Endodermal cell (in vitro differentiated cells): Measurements from ENCODE around the gene CTLA4. TPM values are rescaled to one million over a fixed set of nuclear protein-coding genes. Genes with fewer than 3 reads are reported as not detected.

ENCODE experiments used
- DNase-seq: peaks from one replicate; pipeline ENCODE4 v3.0.0-alpha.2; 2017
- H3K27ac ChIP-seq: 2 replicates; pipeline ENCODE4 v1.5.1; 2013; ENCODE audit warnings: mild to moderate bottlenecking, low read depth, low read length, moderate library complexity
- H3K27me3 ChIP-seq: 2 replicates; pipeline ENCODE4 v1.6.1; 2013; ENCODE audit warnings: mild to moderate bottlenecking, low read length, moderate library complexity; ENCODE audit not compliant: insufficient read depth, control insufficient read depth, poor library complexity, severe bottlenecking
- H3K36me3 ChIP-seq: 2 replicates; pipeline ENCODE4 v1.7.0; 2013; ENCODE audit warnings: mild to moderate bottlenecking, low read length, moderate library complexity; ENCODE audit not compliant: control insufficient read depth, insufficient read depth
- H3K4me1 ChIP-seq: one replicate; pipeline ENCODE4 v1.7.0; 2013; ENCODE audit warnings: low read length; ENCODE audit not compliant: control insufficient read depth, insufficient read depth
- H3K4me3 ChIP-seq: 2 replicates; pipeline ENCODE4 v1.5.1; 2013; ENCODE audit warnings: mild to moderate bottlenecking, low read length, moderate library complexity
- H3K9ac ChIP-seq: 2 replicates; pipeline ENCODE4 v1.6.1; 2013; ENCODE audit warnings: mild to moderate bottlenecking, low read length, moderate library complexity; ENCODE audit not compliant: poor library complexity, severe bottlenecking; ENCODE audit errors: extremely low read depth
- H3K9me3 ChIP-seq: 2 replicates; pipeline ENCODE4 v1.6.1; 2013; ENCODE audit warnings: mild to moderate bottlenecking, low read length, moderate library complexity; ENCODE audit not compliant: control insufficient read depth
- H3K27ac Mint-ChIP-seq: 2 replicates; pipeline ENCODE4 v1.8.0; 2020; ENCODE audit warnings: mixed read lengths
- H3K27me3 Mint-ChIP-seq: 2 replicates; pipeline ENCODE4 v1.8.0; 2021; ENCODE audit warnings: mild to moderate bottlenecking, mixed read lengths; ENCODE audit not compliant: insufficient read depth
- H3K36me3 Mint-ChIP-seq: 2 replicates; pipeline ENCODE4 v1.8.0; 2020; ENCODE audit warnings: low read depth, mixed read lengths
- H3K4me1 Mint-ChIP-seq: 2 replicates; pipeline ENCODE4 v1.8.0; 2020; ENCODE audit warnings: mixed read lengths
- H3K4me3 Mint-ChIP-seq: 2 replicates; pipeline ENCODE4 v1.8.0; 2020; ENCODE audit warnings: mild to moderate bottlenecking, moderate library complexity, mixed read lengths
- H3K9me3 Mint-ChIP-seq: 2 replicates; pipeline ENCODE4 v1.8.0; 2020; ENCODE audit warnings: mild to moderate bottlenecking, mixed read lengths
- WGBS, 2 experiments: methylation state at CpG; one replicate each; pipeline versions ENCODE4 v1.1.5 to v1.1.7; 2013; ENCODE audit warnings: missing lambda C conversion rate in 2 of 2, mixed read lengths in 1 of 2; ENCODE audit not compliant: insufficient coverage in 1 of 2, insufficient read length in 1 of 2; 5-methylcytosine and 5-hydroxymethylcytosine counted together
- total RNA-seq, 2 donors: library from RNA; stranded (reverse); fragmentation: NEBNext Ultra II Directional in 1 of 2; extraction: Animal tissue kit (Norgen Biotek cat#: 25700) in 1 of 2; gene quantifications; 2 replicates in 1 of 2; 3 replicates in 1 of 2; pipeline ENCODE4 v1.2.1, GENCODE V29; 2021
- TF ChIP-seq, protein P1 (sequence below): fragments of 200-600 bp; sonication (generic); conservative IDR thresholded peaks from 2 replicates; pipeline ENCODE4 v1.5.0; 2021; ENCODE audit warnings: antibody characterized with exemption, mild to moderate bottlenecking

The CTLA4 gene
- total RNA-seq, 2 donors from 2014 or later, result not detected

- H3K27ac ChIP-seq, result no peak overlapping the region
These were observed 41.8 kb downstream of the CTLA4 start for GRCh38 chr2:203909261-203909967.

GRCh38 chr2:203909974-203910373 is 42.4 kb downstream of the CTLA4 start:
- WGBS, 2 experiments, result 94% methylated on average over 4 of the region's 5 CpGs
- TF ChIP-seq, protein P1, sequence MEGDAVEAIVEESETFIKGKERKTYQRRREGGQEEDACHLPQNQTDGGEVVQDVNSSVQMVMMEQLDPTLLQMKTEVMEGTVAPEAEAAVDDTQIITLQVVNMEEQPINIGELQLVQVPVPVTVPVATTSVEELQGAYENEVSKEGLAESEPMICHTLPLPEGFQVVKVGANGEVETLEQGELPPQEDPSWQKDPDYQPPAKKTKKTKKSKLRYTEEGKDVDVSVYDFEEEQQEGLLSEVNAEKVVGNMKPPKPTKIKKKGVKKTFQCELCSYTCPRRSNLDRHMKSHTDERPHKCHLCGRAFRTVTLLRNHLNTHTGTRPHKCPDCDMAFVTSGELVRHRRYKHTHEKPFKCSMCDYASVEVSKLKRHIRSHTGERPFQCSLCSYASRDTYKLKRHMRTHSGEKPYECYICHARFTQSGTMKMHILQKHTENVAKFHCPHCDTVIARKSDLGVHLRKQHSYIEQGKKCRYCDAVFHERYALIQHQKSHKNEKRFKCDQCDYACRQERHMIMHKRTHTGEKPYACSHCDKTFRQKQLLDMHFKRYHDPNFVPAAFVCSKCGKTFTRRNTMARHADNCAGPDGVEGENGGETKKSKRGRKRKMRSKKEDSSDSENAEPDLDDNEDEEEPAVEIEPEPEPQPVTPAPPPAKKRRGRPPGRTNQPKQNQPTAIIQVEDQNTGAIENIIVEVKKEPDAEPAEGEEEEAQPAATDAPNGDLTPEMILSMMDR, result no peak
- Mint-ChIP-seq H3K27ac (no peak overlapping the region), H3K36me3 (no peaks in the 10 kb centered on the region), H3K4me1 (peaks cover 4% of the 10 kb centered on the region), H3K9me3 (no peaks in the 10 kb centered on the region), H3K4me3 (no peak overlapping the region), H3K27me3 (no peaks in the 10 kb centered on the region)
- H3K4me1 ChIP-seq, result peaks cover 3% of the 10 kb centered on the region
- no peak for DNase-seq
- no peaks in the 10 kb centered on the region for H3K27me3 ChIP-seq
- no peaks in the 10 kb centered on the region for H3K9me3 ChIP-seq
- H3K4me3 ChIP-seq, result no peak overlapping the region
- H3K36me3 ChIP-seq, result no peaks in the 10 kb centered on the region
- no peak overlapping the region for H3K27ac ChIP-seq
- H3K9ac ChIP-seq, result no peak overlapping the region

More at GRCh38 chr2:203909261-203909967, 41.8 kb downstream of the CTLA4 start:
- H3K4me1 ChIP-seq, result no peaks in the 10 kb centered on the region
- no peaks in the 10 kb centered on the region for H3K9me3 ChIP-seq
- Mint-ChIP-seq H3K4me3 (no peak overlapping the region), H3K4me1 (no peaks in the 10 kb centered on the region), H3K27me3 (no peaks in the 10 kb centered on the region), H3K36me3 (no peaks in the 10 kb centered on the region), H3K27ac (no peak overlapping the region), H3K9me3 (no peaks in the 10 kb centered on the region)
- TF ChIP-seq, protein P1, result peak; percentile 88
- DNase-seq, result peak; percentile 63
- H3K4me3 ChIP-seq, result no peak overlapping the region
- no peaks in the 10 kb centered on the region for H3K36me3 ChIP-seq
- 57 to 100% methylated on average over 1 to 8 of the region's 8 CpGs for WGBS, 2 experiments
- H3K27me3 ChIP-seq, result no peaks in the 10 kb centered on the region
- no peak overlapping the region for H3K9ac ChIP-seq

GRCh38 chr2:203913947-203914346 is 46.4 kb downstream of the CTLA4 start:
- no peaks in the 10 kb centered on the region for H3K9me3 Mint-ChIP-seq
- DNase-seq, result no peak
- Histone ChIP-seq H3K4me1 (peaks cover 9% of the 10 kb centered on the region), H3K27me3 (no peaks in the 10 kb centered on the region), H3K4me3 (no peak overlapping the region), H3K9me3 (no peaks in the 10 kb centered on the region), H3K27ac (no peak overlapping the region), H3K9ac (no peak overlapping the region), H3K36me3 (no peaks in the 10 kb centered on the region)
- 87 to 90% methylated on average over 6 to 8 of the region's 8 CpGs for WGBS, 2 experiments
- peaks cover 25% of the 10 kb centered on the region for H3K4me1 Mint-ChIP-seq
- H3K27me3 Mint-ChIP-seq, result no peaks in the 10 kb centered on the region
- H3K4me3 Mint-ChIP-seq, result no peak overlapping the region
- no peak overlapping the region for H3K27ac Mint-ChIP-seq
- no peaks in the 10 kb centered on the region for H3K36me3 Mint-ChIP-seq
- TF ChIP-seq, protein P1, result no peak
